Natural killer cell treated with Interleukin-12 subunit alpha and Interleukin-12 subunit beta and Interleukin-15 and Interleukin-18, amount 100 ng/mL, for 72 hours (primary cell): ENCODE results near the gene MAP3K12. TPM values are rescaled to one million over a fixed set of nuclear protein-coding genes. Genes with fewer than 3 reads are reported as not detected.
"Not testable (repeated sequence)": the region's sequence is repeated elsewhere in the genome, so short reads cannot be mapped to it uniquely, and the experiment has no call there.

Source experiments
- ATAC-seq, 2 donors: fragments of 150-1000 bp; cut with Tn5 transposase in 1 of 2; sonication (Bioruptor Pico), chemical (Tn5 transposase) in 1 of 2; 2 replicates each; pipeline ENCODE4 v1.10.0; 2021
- DNase-seq: peaks from one replicate; pipeline ENCODE4 v3.0.0; 2022; ENCODE audit warnings: low spot score
- H3K27ac Mint-ChIP-seq, 2 donors: 1 replicate in 1 of 2; 2 replicates in 1 of 2; pipeline ENCODE4 v1.8.0; 2022; ENCODE audit warnings: mixed read lengths in 2 of 2, mild to moderate bottlenecking in 1 of 2, moderate library complexity in 1 of 2
- H3K27me3 Mint-ChIP-seq, 2 donors: 1 replicate in 1 of 2; 2 replicates in 1 of 2; pipeline ENCODE4 v1.8.0; 2022; ENCODE audit warnings: mixed read lengths in 2 of 2
- H3K36me3 Mint-ChIP-seq: one replicate; pipeline ENCODE4 v1.8.0; 2022; ENCODE audit warnings: mixed read lengths
- H3K4me1 Mint-ChIP-seq, 2 donors: 1 replicate in 1 of 2; 2 replicates in 1 of 2; pipeline ENCODE4 v1.8.0; 2022; ENCODE audit warnings: low read depth in 2 of 2, mixed read lengths in 2 of 2, mild to moderate bottlenecking in 1 of 2
- H3K4me3 Mint-ChIP-seq: one replicate; pipeline ENCODE4 v1.8.0; 2022; ENCODE audit warnings: mixed read lengths
- H3K9me3 Mint-ChIP-seq: 2 replicates; pipeline ENCODE4 v1.8.0; 2022; ENCODE audit warnings: mixed read lengths
- total RNA-seq, 2 donors: library from RNA; stranded (reverse); gene quantifications; one replicate each; pipeline ENCODE4 v1.2.3, GENCODE V29; 2022

MAP3K12 gene
- total RNA-seq, 2 donors from 2014 or later = 13.1 to 13.3 TPM

- Mint-ChIP-seq H3K27ac (peak overlapping the region; percentile 43 to 73), H3K4me1 (peaks cover 21 to 27% of the 10 kb centered on the region in 2 donors), H3K4me3 (peak overlapping the region; percentile 87), H3K27me3 (no peaks in the 10 kb centered on the region), H3K36me3 (no peaks in the 10 kb centered on the region), H3K9me3 (no peaks in the 10 kb centered on the region)
- DNase-seq = peak; percentile 90
- peak; percentile 96 to 97 for ATAC-seq
Observed at GRCh38 chr12:53492830-53493609, 6.2 kb downstream of the MAP3K12 start.

DNA sequence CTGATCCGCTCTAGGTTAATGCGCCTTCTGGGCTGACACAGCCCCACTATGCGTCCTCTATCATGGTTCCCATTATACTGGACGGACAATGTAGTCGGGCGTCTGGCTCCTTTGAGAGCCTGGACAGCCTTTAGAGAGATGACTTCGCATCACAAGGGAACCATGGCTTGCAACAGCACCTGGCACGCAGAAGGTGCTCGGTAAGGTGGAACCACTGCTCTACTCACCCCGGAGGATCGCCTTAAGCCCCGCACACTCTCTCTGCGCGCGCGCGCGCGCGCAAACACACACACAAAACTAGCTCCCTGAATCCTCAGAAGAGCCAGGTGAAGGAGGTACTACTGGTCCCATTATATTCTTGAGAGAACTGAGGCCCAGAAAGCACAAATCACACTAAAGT is 7.1 kb downstream of the MAP3K12 start:
- peaks cover 19 to 26% of the 10 kb centered on the region in 2 donors for H3K4me1 Mint-ChIP-seq
- H3K9me3 Mint-ChIP-seq = no peaks in the 10 kb centered on the region
- DNase-seq (no peak), ATAC-seq (no peak)
- H3K4me3 Mint-ChIP-seq = peak overlapping the region; percentile 87
- H3K27me3 Mint-ChIP-seq = no peaks in the 10 kb centered on the region
- peak overlapping the region in 1 of 2 donors; percentile 64 for H3K27ac Mint-ChIP-seq
- no peaks in the 10 kb centered on the region for H3K36me3 Mint-ChIP-seq

- peaks cover 18 to 30% of the 10 kb centered on the region in 2 donors for H3K4me1 Mint-ChIP-seq
Observed at GRCh38 chr12:53489242-53489864, 9.9 kb downstream of the MAP3K12 start.

DNA sequence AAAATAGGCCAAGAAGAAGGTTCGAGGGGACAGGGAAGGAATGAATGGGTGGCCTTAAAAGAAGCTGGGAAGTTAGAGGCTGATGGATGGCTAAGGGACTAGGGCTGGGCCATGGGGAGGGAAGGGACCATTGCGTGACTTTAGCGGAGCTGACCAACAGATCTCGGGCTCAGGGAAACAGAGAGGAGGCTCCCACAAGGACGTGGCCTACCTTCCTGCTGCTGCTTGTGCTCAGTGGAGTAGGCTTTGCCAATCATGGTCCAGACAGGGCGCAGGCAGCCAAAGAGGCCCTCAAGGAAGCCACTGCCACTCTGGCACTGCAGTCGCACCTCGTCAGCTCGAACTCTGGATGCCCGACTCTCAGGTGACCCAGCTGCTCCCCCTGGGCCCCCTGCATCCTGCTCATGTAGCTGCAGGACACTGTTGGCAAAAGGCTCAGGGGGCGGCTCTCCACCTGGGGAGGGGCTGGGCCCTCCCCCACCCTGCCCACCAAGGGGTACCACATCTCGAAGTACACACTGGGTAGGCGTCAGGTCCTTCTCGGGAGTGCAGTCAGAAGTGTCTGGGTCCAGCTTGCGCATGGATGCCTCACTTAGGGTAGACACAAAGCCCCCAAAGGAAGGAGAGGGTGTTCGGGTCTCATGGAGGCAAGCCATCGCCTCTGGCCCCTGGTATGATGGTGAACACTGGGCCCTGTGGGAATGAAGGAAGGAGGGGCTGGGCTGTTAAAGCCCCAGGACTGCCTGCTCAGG is 12.3 kb downstream of the MAP3K12 start:
- Mint-ChIP-seq H3K36me3 (no peaks in the 10 kb centered on the region), H3K27ac (no peak overlapping the region), H3K9me3 (no peaks in the 10 kb centered on the region), H3K4me1 (peaks cover 0 to 25% of the 10 kb centered on the region in 2 donors), H3K27me3 (no peaks in the 10 kb centered on the region), H3K4me3 (no peak overlapping the region)
- DNase-seq = no peak
- no peak for ATAC-seq

More at GRCh38 chr12:53489242-53489864, 9.9 kb downstream of the MAP3K12 start:
- peak overlapping the region in 1 of 2 donors; percentile 50 for H3K27ac Mint-ChIP-seq
- no peaks in the 10 kb centered on the region for H3K27me3 Mint-ChIP-seq
- no peaks in the 10 kb centered on the region for H3K9me3 Mint-ChIP-seq
- DNase-seq = no peak
- H3K36me3 Mint-ChIP-seq = no peaks in the 10 kb centered on the region
- ATAC-seq = no peak
- H3K4me3 Mint-ChIP-seq = no peak overlapping the region

DNA sequence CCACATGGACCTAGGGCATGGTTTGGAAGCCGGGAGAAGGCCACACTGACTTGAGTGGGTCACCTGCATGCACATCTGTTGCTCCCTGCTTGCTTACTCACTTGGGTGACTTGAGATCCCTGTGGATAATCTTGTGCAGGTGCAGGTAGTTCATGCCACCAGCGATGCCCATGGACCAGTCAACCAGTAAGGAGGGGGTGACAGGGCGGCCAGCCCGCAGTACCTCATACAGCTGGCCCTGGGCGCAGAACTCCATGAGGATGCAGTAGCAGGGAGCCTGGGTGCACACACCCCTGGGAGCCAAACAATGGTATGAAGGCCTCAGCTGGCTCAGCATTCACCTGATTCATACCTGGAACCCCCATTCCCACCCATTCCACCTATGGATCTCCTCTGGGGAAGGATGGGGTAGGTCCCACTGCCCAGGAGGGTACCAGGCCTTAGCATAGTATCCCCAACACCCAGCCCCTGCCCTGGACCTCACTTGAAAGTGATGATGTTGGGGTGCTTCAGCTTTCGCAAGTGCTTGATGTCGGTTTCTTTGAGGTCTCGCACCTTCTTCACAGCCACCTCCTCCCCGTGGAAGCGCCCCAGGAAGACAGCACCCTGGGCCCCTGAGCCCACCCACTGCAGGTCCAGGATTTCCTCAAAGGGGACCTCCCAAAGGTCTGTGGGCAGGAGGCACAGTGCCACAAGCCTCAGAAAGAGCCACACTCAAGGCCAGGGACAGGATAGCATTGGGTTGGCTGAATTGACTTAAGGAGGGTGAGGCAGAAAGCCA is 13.1 kb downstream of the MAP3K12 start:
- DNase-seq = no peak
- Mint-ChIP-seq H3K27me3 (no peaks in the 10 kb centered on the region), H3K9me3 (no peaks in the 10 kb centered on the region), H3K36me3 (no peaks in the 10 kb centered on the region), H3K4me3 (no peak overlapping the region), H3K4me1 (peaks cover 0 to 27% of the 10 kb centered on the region in 2 donors), H3K27ac (no peak overlapping the region)
- no peak for ATAC-seq

DNA sequence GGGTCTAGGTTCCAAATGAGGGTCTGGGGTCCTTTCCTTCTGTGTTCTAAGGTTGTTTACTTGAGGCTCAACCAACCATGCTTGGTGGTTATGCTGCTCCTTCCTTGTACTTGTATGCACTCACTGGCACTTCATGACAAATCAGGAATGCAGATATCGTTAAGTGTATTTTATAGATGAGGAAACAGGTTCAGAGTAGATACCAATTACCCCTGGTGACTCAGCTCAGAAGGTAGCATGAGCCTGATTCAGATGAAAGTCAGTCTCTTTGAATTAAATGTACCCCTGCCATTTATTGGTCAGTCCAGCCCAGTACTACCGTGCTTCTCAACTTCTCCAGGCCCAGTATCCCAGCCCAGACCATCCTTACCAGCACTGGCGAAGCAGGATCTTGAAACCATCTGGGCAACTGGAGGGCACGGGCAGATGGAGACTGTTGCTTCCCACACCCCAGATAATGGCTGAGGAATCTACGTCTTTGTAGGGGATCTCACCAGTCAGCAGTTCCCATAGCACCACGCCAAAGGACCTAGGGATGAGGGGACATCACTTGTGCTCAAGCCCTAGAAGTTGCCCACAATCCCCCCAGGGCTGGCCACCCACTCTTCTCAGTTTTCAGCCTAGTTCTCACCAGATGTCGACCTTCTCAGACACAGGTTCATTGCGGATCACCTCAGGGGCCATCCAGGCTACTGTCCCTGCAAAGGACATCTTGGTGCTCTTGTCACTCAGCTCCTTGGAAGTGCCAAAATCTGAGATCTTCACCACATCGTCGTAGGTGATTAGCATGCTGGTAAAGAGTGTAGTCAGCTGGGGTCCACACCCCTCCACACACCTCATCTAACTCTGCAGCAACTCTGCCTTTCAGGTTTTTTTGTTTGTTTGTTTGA is 14.3 kb downstream of the MAP3K12 start:
- Mint-ChIP-seq H3K4me1 (peaks cover 0 to 27% of the 10 kb centered on the region in 2 donors), H3K36me3 (peaks cover under 1% of the 10 kb centered on the region), H3K9me3 (no peaks in the 10 kb centered on the region), H3K27ac (no peak overlapping the region), H3K4me3 (no peak overlapping the region), H3K27me3 (no peaks in the 10 kb centered on the region)
- ATAC-seq (no peak), DNase-seq (no peak)

DNA sequence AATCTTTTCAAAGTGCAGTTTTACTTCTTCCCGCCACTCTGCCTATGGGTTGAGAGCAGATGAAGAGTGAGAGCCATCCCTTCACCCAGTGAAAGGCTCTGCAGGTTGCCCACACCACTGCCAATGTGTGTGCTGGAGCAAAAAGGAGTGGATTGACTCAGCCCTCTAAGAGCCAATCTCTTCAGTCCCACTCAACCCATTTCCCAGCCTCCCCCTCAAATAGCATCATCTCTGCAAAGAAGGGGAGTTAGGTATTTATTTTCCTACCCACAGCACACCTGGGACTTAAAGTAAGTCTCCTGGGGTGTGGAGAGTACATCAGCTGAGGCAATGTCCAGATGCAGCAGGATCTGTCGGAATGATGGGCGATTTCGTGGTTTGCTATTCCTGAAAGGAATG is 15.3 kb downstream of the MAP3K12 start:
- Mint-ChIP-seq H3K4me1 (peaks cover 0 to 27% of the 10 kb centered on the region in 2 donors), H3K27me3 (no peaks in the 10 kb centered on the region), H3K4me3 (no peak overlapping the region), H3K27ac (peak overlapping the region; percentile 23 to 25), H3K9me3 (no peaks in the 10 kb centered on the region), H3K36me3 (peaks cover 9% of the 10 kb centered on the region)
- DNase-seq = no peak
- peak in 1 of 2 donors; percentile 4 for ATAC-seq

DNA sequence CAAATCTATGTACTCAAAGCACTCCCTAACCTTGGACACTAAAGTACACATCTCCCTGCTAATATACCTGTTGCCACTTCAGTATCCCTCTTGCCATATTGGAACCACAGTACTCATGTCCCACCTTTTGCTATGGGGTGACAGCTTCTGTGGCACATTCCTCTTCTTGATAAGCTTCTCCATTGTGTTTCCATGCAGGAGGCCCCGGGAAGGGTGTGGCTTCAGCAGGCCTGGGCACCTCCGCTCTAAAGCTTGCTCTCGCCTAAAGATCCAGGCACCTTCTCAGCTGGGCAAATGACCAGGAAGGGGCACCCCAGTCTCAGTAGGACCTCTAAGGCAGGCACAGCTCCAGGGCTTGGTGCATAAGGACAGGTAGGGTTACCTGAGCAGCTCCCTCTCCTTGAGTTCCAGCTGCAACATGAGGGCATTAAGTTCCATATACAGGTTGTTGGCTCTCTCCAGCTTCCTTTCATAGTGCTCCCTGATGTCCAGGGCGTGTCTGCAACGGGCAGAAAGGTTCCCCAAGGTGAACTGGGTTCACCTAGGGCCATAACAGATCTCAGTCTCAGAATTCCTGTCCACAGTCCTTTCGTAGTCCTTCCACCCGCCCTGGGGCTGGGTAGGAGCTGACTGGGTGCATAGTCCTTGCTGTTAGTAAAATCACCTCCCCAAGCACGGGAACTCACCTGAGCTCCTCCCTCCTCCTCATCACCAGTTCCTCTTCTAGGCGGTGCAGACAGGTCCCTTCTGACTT is 15.9 kb downstream of the MAP3K12 start:
- Mint-ChIP-seq H3K27ac (peak overlapping the region; percentile 23 to 25), H3K36me3 (peaks cover 9% of the 10 kb centered on the region), H3K4me1 (peaks cover 0 to 27% of the 10 kb centered on the region in 2 donors), H3K4me3 (no peak overlapping the region), H3K9me3 (no peaks in the 10 kb centered on the region), H3K27me3 (no peaks in the 10 kb centered on the region)
- ATAC-seq = no peak
- DNase-seq = no peak

- DNase-seq (no peak), ATAC-seq (peak in 1 of 2 donors; percentile 22)
- H3K27me3 Mint-ChIP-seq = no peaks in the 10 kb centered on the region
Observed at GRCh38 chr12:53482626-53483168, 16.6 kb downstream of the MAP3K12 start.

GRCh38 chr12:53481939-53482586 is 17.2 kb downstream of the MAP3K12 start:
- Mint-ChIP-seq H3K27me3 (no peaks in the 10 kb centered on the region), H3K36me3 (peaks cover 10% of the 10 kb centered on the region), H3K9me3 (no peaks in the 10 kb centered on the region), H3K27ac (peak overlapping the region in 1 of 2 donors; percentile 63), H3K4me1 (peaks cover 0 to 23% of the 10 kb centered on the region in 2 donors), H3K4me3 (no peak overlapping the region)
- ATAC-seq = no peak
- DNase-seq = no peak

More at GRCh38 chr12:53482626-53483168, 16.6 kb downstream of the MAP3K12 start:
- H3K4me3 Mint-ChIP-seq = no peak overlapping the region
- H3K4me1 Mint-ChIP-seq = peaks cover 0 to 25% of the 10 kb centered on the region in 2 donors
- peaks cover 9% of the 10 kb centered on the region for H3K36me3 Mint-ChIP-seq
- H3K27ac Mint-ChIP-seq = no peak overlapping the region
- H3K9me3 Mint-ChIP-seq = no peaks in the 10 kb centered on the region

- ATAC-seq, H3K27me3 Mint-ChIP-seq, H3K4me3 Mint-ChIP-seq, DNase-seq, H3K9me3 Mint-ChIP-seq: not testable (repeated sequence)
- peaks cover 16% of the 10 kb centered on the region for H3K36me3 Mint-ChIP-seq
- peaks cover 6 to 25% of the 10 kb centered on the region in 2 donors for H3K4me1 Mint-ChIP-seq
- peak overlapping the region in 1 of 2 donors; percentile 63 for H3K27ac Mint-ChIP-seq
Observed at GRCh38 chr12:53481458-53481857, 17.8 kb downstream of the MAP3K12 start.
